HCT116 (cell line): Measurements from ENCODE around the gene RGPD5.
"Not testable (repeated sequence)": the region's sequence is repeated elsewhere in the genome, so short reads cannot be mapped to it uniquely, and the experiment has no call there.

ENCODE experiments used
- ATF3 ChIP-seq: IDR thresholded peaks from 2 replicates; pipeline ENCODE4 v1.6.1; 2012
- CEBPB ChIP-seq: IDR thresholded peaks from 2 replicates; pipeline ENCODE4 v1.6.1; 2012; ENCODE audit warnings: low read depth
- CTCF ChIP-seq, 3 experiments: fragments of 200-600 bp in 1 of 3; sonication (generic) in 1 of 3; IDR thresholded peaks in 2 of 3; conservative IDR thresholded peaks in 1 of 3; 2 replicates each; pipeline ENCODE4 v1.5.1; 2012 to 2017; ENCODE audit warnings: low read depth in 2 of 3, low read length in 2 of 3, antibody characterized with exemption in 1 of 3, borderline replicate concordance in 1 of 3, control low read depth in 1 of 3, mild to moderate bottlenecking in 1 of 3, mixed read lengths in 1 of 3, mixed run types in 1 of 3, moderate library complexity in 1 of 3; ENCODE audit not compliant: insufficient read depth in 1 of 3
- EZH2 ChIP-seq: fragments of 200-600 bp; sonication (generic); IDR thresholded peaks from 2 replicates; pipeline ENCODE4 v1.6.1; 2017; ENCODE audit warnings: antibody characterized with exemption, mixed run types
- EZH2phosphoT487 ChIP-seq: fragments of 200-600 bp; IDR thresholded peaks from 2 replicates; pipeline ENCODE4 v1.6.1; 2018; ENCODE audit warnings: antibody characterized with exemption, borderline replicate concordance
- FOSL1 ChIP-seq: IDR thresholded peaks from 2 replicates; pipeline ENCODE4 v1.6.1; 2012; ENCODE audit warnings: low read depth
- MAX ChIP-seq: IDR thresholded peaks from 2 replicates; pipeline ENCODE4 v1.6.1; 2012
- POLR2A ChIP-seq: IDR thresholded peaks from 2 replicates; pipeline ENCODE4 v1.7.0; 2011; ENCODE audit warnings: borderline replicate concordance; ENCODE audit not compliant: insufficient read depth, insufficient read length; ENCODE audit errors: extremely low read depth
- POLR2AphosphoS5 ChIP-seq: IDR thresholded peaks from 2 replicates; pipeline ENCODE4 v1.6.1; 2011; ENCODE audit warnings: mild to moderate bottlenecking, low read depth, low read length, moderate library complexity
- RAD21 ChIP-seq: IDR thresholded peaks from 2 replicates; pipeline ENCODE4 v1.6.1; 2012; ENCODE audit warnings: low read depth, mild to moderate bottlenecking
- TCF7L2 ChIP-seq: IDR thresholded peaks from 2 replicates; pipeline ENCODE4 v1.7.0; 2011; ENCODE audit warnings: borderline replicate concordance, inconsistent platforms; ENCODE audit not compliant: insufficient read depth, insufficient read length; ENCODE audit errors: extremely low read depth
- YY1 ChIP-seq: IDR thresholded peaks from 2 replicates; pipeline ENCODE4 v1.6.1; 2011; ENCODE audit warnings: low read length, low read depth, moderate library complexity, mild to moderate bottlenecking; ENCODE audit not compliant: insufficient replicate concordance; ENCODE audit errors: extremely low read depth
- ZBTB33 ChIP-seq: IDR thresholded peaks from 2 replicates; pipeline ENCODE4 v1.6.1; 2011; ENCODE audit warnings: mild to moderate bottlenecking, low read length, moderate library complexity; ENCODE audit not compliant: insufficient replicate concordance; ENCODE audit errors: extremely low read depth
- ZFX ChIP-seq: fragments of 450-650 bp; IDR thresholded peaks from 2 replicates; pipeline ENCODE4 v1.6.1; 2017

- not testable (repeated sequence) for TF ChIP-seq POLR2AphosphoS5; CTCF (IDR thresholded peaks at IDR 0.05 in 2 of 3, conservative IDR thresholded peaks at IDR 0.05 in 1 of 3; ENCODE audit: borderline replicate concordance in 1 of 3, insufficient read depth in 1 of 3, low read depth in 2 of 3, low read length in 2 of 3); EZH2phosphoT487; EZH2; ATF3; TCF7L2; YY1; POLR2A; RAD21; MAX; FOSL1; CEBPB; ZBTB33; ZFX
These were observed 77.1 kb downstream of the RGPD5 start for GRCh38 chr2:109871129-109871751.
